ENCODE measurements around the gene TBX18.

Gene TBX18

GRCh38 chr6:84767526-84768201, 3.3 kb upstream of the TBX18 start:
- H3K9me3 ChIP-seq (ENCODE audit: control insufficient read depth in 2 of 2, low read length in 2 of 2): no peaks in the 10 kb centered on the region
- H3K4me3 ChIP-seq (ENCODE audit: low read length in 2 of 2): no peak overlapping the region
- H3K9ac ChIP-seq (ENCODE audit: low read depth in 1 of 2, low read length in 2 of 2): no peak overlapping the region
- H3K36me3 ChIP-seq (ENCODE audit: control insufficient read depth in 2 of 2, insufficient read depth in 2 of 2, low read length in 2 of 2): no peaks in the 10 kb centered on the region
- H3K4me1 ChIP-seq (ENCODE audit: control insufficient read depth in 2 of 2, insufficient read depth in 2 of 2, low read length in 2 of 2): no peaks in the 10 kb centered on the region
- H3K27me3 ChIP-seq (ENCODE audit: control insufficient read depth in 2 of 2, insufficient read depth in 2 of 2, low read length in 2 of 2): peaks cover 33 to 57% of the 10 kb centered on the region in 2 donors
- no peak overlapping the region for H3K27ac ChIP-seq (ENCODE audit: low read depth in 2 of 2, low read length in 2 of 2)

GRCh38 chr6:84766799-84767525, 2.6 kb upstream of the TBX18 start:
- Histone ChIP-seq H3K9me3 (ENCODE audit: control insufficient read depth in 2 of 2, low read length in 2 of 2) (no peaks in the 10 kb centered on the region), H3K9ac (ENCODE audit: low read depth in 1 of 2, low read length in 2 of 2) (no peak overlapping the region), H3K27ac (ENCODE audit: low read depth in 2 of 2, low read length in 2 of 2) (no peak overlapping the region), H3K4me3 (ENCODE audit: low read length in 2 of 2) (no peak overlapping the region), H3K36me3 (ENCODE audit: control insufficient read depth in 2 of 2, insufficient read depth in 2 of 2, low read length in 2 of 2) (no peaks in the 10 kb centered on the region), H3K27me3 (ENCODE audit: control insufficient read depth in 2 of 2, insufficient read depth in 2 of 2, low read length in 2 of 2) (peaks cover 36 to 60% of the 10 kb centered on the region in 2 donors), H3K4me1 (ENCODE audit: control insufficient read depth in 2 of 2, insufficient read depth in 2 of 2, low read length in 2 of 2) (no peaks in the 10 kb centered on the region)

GRCh38 chr6:84766118-84766798, 1.9 kb upstream of the TBX18 start:
- Histone ChIP-seq H3K27ac (ENCODE audit: low read depth in 2 of 2, low read length in 2 of 2) (no peak overlapping the region), H3K9me3 (ENCODE audit: control insufficient read depth in 2 of 2, low read length in 2 of 2) (no peaks in the 10 kb centered on the region), H3K9ac (ENCODE audit: low read depth in 1 of 2, low read length in 2 of 2) (no peak overlapping the region), H3K27me3 (ENCODE audit: control insufficient read depth in 2 of 2, insufficient read depth in 2 of 2, low read length in 2 of 2) (peaks cover 33 to 60% of the 10 kb centered on the region in 2 donors), H3K36me3 (ENCODE audit: control insufficient read depth in 2 of 2, insufficient read depth in 2 of 2, low read length in 2 of 2) (no peaks in the 10 kb centered on the region), H3K4me1 (ENCODE audit: control insufficient read depth in 2 of 2, insufficient read depth in 2 of 2, low read length in 2 of 2) (no peaks in the 10 kb centered on the region), H3K4me3 (ENCODE audit: low read length in 2 of 2) (no peak overlapping the region)

- H3K9me3 ChIP-seq (ENCODE audit: control insufficient read depth in 2 of 2, low read length in 2 of 2): no peaks in the 10 kb centered on the region
- H3K27me3 ChIP-seq (ENCODE audit: control insufficient read depth in 2 of 2, insufficient read depth in 2 of 2, low read length in 2 of 2): peaks cover 21 to 44% of the 10 kb centered on the region in 2 donors
- no peak overlapping the region for H3K27ac ChIP-seq (ENCODE audit: low read depth in 2 of 2, low read length in 2 of 2)
- no peaks in the 10 kb centered on the region for H3K36me3 ChIP-seq (ENCODE audit: control insufficient read depth in 2 of 2, insufficient read depth in 2 of 2, low read length in 2 of 2)
- H3K4me3 ChIP-seq (ENCODE audit: low read length in 2 of 2): peak overlapping the region; percentile 26 to 27
- no peak overlapping the region for H3K9ac ChIP-seq (ENCODE audit: low read depth in 1 of 2, low read length in 2 of 2)
- no peaks in the 10 kb centered on the region for H3K4me1 ChIP-seq (ENCODE audit: control insufficient read depth in 2 of 2, insufficient read depth in 2 of 2, low read length in 2 of 2)
Observed at GRCh38 chr6:84763886-84764331, 489 bp downstream of the TBX18 start.

GRCh38 chr6:84763003-84763885, 1.2 kb downstream of the TBX18 start:
- Histone ChIP-seq H3K27ac (ENCODE audit: low read depth in 2 of 2, low read length in 2 of 2) (no peak overlapping the region), H3K9ac (ENCODE audit: low read depth in 1 of 2, low read length in 2 of 2) (no peak overlapping the region), H3K9me3 (ENCODE audit: control insufficient read depth in 2 of 2, low read length in 2 of 2) (no peaks in the 10 kb centered on the region), H3K4me1 (ENCODE audit: control insufficient read depth in 2 of 2, insufficient read depth in 2 of 2, low read length in 2 of 2) (no peaks in the 10 kb centered on the region), H3K36me3 (ENCODE audit: control insufficient read depth in 2 of 2, insufficient read depth in 2 of 2, low read length in 2 of 2) (no peaks in the 10 kb centered on the region), H3K4me3 (ENCODE audit: low read length in 2 of 2) (peak overlapping the region; percentile 26 to 27), H3K27me3 (ENCODE audit: control insufficient read depth in 2 of 2, insufficient read depth in 2 of 2, low read length in 2 of 2) (peaks cover 23 to 37% of the 10 kb centered on the region in 2 donors)

- Histone ChIP-seq H3K27ac (ENCODE audit: low read depth in 2 of 2, low read length in 2 of 2) (no peak overlapping the region), H3K4me3 (ENCODE audit: low read length in 2 of 2) (peak overlapping the region in 1 of 2 donors; percentile 22), H3K4me1 (ENCODE audit: control insufficient read depth in 2 of 2, insufficient read depth in 2 of 2, low read length in 2 of 2) (no peaks in the 10 kb centered on the region), H3K9me3 (ENCODE audit: control insufficient read depth in 2 of 2, low read length in 2 of 2) (no peaks in the 10 kb centered on the region), H3K27me3 (ENCODE audit: control insufficient read depth in 2 of 2, insufficient read depth in 2 of 2, low read length in 2 of 2) (peaks cover 19 to 36% of the 10 kb centered on the region in 2 donors), H3K36me3 (ENCODE audit: control insufficient read depth in 2 of 2, insufficient read depth in 2 of 2, low read length in 2 of 2) (no peaks in the 10 kb centered on the region), H3K9ac (ENCODE audit: low read depth in 1 of 2, low read length in 2 of 2) (no peak overlapping the region)
Observed at GRCh38 chr6:84762220-84763002, 2.0 kb downstream of the TBX18 start.

GRCh38 chr6:84758486-84758885, 5.9 kb downstream of the TBX18 start:
- H3K4me3 ChIP-seq (ENCODE audit: low read length in 2 of 2): no peak overlapping the region
- no peaks in the 10 kb centered on the region for H3K4me1 ChIP-seq (ENCODE audit: control insufficient read depth in 2 of 2, insufficient read depth in 2 of 2, low read length in 2 of 2)
- no peak overlapping the region for H3K27ac ChIP-seq (ENCODE audit: low read depth in 2 of 2, low read length in 2 of 2)
- H3K9me3 ChIP-seq (ENCODE audit: control insufficient read depth in 2 of 2, low read length in 2 of 2): no peaks in the 10 kb centered on the region
- H3K27me3 ChIP-seq (ENCODE audit: control insufficient read depth in 2 of 2, insufficient read depth in 2 of 2, low read length in 2 of 2): peaks cover 10 to 20% of the 10 kb centered on the region in 2 donors
- H3K36me3 ChIP-seq (ENCODE audit: control insufficient read depth in 2 of 2, insufficient read depth in 2 of 2, low read length in 2 of 2): no peaks in the 10 kb centered on the region
- H3K9ac ChIP-seq (ENCODE audit: low read depth in 1 of 2, low read length in 2 of 2): no peak overlapping the region

GRCh38 chr6:84756877-84757276, 7.5 kb downstream of the TBX18 start:
- Histone ChIP-seq H3K36me3 (ENCODE audit: control insufficient read depth in 2 of 2, insufficient read depth in 2 of 2, low read length in 2 of 2) (no peaks in the 10 kb centered on the region), H3K9ac (ENCODE audit: low read depth in 1 of 2, low read length in 2 of 2) (no peak overlapping the region), H3K4me1 (ENCODE audit: control insufficient read depth in 2 of 2, insufficient read depth in 2 of 2, low read length in 2 of 2) (no peaks in the 10 kb centered on the region), H3K9me3 (ENCODE audit: control insufficient read depth in 2 of 2, low read length in 2 of 2) (no peaks in the 10 kb centered on the region), H3K4me3 (ENCODE audit: low read length in 2 of 2) (no peak overlapping the region), H3K27me3 (ENCODE audit: control insufficient read depth in 2 of 2, insufficient read depth in 2 of 2, low read length in 2 of 2) (peaks cover 2 to 5% of the 10 kb centered on the region in 2 donors), H3K27ac (ENCODE audit: low read depth in 2 of 2, low read length in 2 of 2) (no peak overlapping the region)

GRCh38 chr6:84756466-84756865, 7.9 kb downstream of the TBX18 start:
- Histone ChIP-seq H3K9me3 (ENCODE audit: control insufficient read depth in 2 of 2, low read length in 2 of 2) (no peaks in the 10 kb centered on the region), H3K4me1 (ENCODE audit: control insufficient read depth in 2 of 2, insufficient read depth in 2 of 2, low read length in 2 of 2) (no peaks in the 10 kb centered on the region), H3K9ac (ENCODE audit: low read depth in 1 of 2, low read length in 2 of 2) (no peak overlapping the region), H3K27ac (ENCODE audit: low read depth in 2 of 2, low read length in 2 of 2) (no peak overlapping the region), H3K4me3 (ENCODE audit: low read length in 2 of 2) (no peak overlapping the region), H3K36me3 (ENCODE audit: control insufficient read depth in 2 of 2, insufficient read depth in 2 of 2, low read length in 2 of 2) (no peaks in the 10 kb centered on the region), H3K27me3 (ENCODE audit: control insufficient read depth in 2 of 2, insufficient read depth in 2 of 2, low read length in 2 of 2) (peaks cover 1 to 2% of the 10 kb centered on the region in 2 donors)

Data from mucosa of rectum (tissue), 2 donors.